OCI-LY3 (cell line): Measurements from ENCODE around the gene ABTB2.

Experiments used
- CTCF ChIP-seq: fragments of 200-600, 300-600 bp; sonication (generic); IDR thresholded peaks from 2 replicates; pipeline ENCODE4 v1.5.1; 2014; ENCODE audit warnings: antibody characterized with exemption, low read length, low read depth
- EZH2phosphoT487 ChIP-seq: fragments of 200-600 bp; shearing (Covaris generic); IDR thresholded peaks from 2 replicates; pipeline ENCODE4 v1.6.1; 2018; ENCODE audit warnings: antibody characterized with exemption, mixed run types, low read depth

GRCh38 chr11:34252651-34253050 lies 105.2 kb downstream of the ABTB2 start:
- TF ChIP-seq CTCF (no peak), EZH2phosphoT487 (no peak)
